GM21367 (cell line): ENCODE results near the gene RASA1.
"Not testable (repeated sequence)": the region's sequence is repeated elsewhere in the genome, so short reads cannot be mapped to it uniquely, and the experiment has no call there.

Source experiments
- ATAC-seq: cut with Tn5 transposase; IDR thresholded peaks from one replicate; pipeline ENCODE4 v1.9.1; 2021; ENCODE audit not compliant: unreplicated experiment

RASA1 gene

DNA sequence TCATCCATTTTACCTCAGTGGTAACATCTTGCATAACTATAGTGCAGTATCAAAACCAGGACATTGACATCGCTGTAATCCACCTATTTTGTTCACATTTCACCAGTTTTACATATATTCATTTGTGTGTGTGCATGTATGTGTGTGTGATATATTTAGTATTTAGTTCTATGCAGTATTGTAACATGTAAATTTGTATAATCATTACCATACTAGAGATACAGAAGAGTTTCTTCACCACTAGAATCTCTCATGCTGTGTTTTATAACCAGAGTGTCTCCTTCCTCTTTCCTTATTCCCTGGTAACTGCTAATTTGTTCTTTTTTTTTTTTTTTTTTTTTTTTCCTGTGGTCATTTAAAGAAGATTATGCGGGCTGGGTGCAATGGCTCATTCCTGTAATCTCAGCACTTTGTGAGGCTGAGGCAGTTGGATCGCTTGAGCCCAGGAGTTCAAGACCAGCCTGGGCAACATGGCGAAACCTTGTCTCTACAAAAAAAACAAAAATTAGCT is 11.0 kb downstream of the RASA1 start:
- ATAC-seq: no peak

DNA sequence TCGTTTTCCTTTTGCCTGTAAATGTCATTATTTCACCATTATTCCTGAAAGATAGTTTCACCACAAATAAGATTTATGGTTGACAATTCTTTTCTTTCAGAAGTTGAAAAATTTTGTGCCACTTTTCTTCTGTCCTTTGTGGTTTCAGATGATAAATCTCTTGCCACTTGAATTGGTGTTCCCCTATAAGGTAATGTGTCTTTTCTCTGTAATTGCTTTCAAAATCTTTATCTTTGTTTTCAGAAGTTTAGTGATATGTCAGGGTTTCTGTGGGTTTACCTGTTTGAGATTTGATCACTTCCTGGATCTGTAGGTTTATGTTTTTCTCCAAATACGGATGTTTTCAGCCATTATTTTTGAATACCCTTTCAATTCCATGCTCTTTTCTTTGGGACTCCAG is 14.6 kb downstream of the RASA1 start:
- no peak for ATAC-seq

DNA sequence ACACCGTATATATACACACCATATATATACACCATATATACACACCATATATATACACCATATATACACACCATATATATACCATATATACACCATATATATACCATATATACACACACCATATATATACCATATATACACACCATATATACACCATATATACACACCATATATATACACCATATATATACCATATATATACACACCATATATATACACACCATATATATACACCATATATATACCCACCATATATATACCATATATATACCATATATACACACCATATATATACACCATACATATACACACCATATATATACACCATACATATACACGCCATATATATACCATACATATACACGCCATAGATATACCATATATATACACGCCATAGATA is 19.6 kb downstream of the RASA1 start:
- ATAC-seq: not testable (repeated sequence)

DNA sequence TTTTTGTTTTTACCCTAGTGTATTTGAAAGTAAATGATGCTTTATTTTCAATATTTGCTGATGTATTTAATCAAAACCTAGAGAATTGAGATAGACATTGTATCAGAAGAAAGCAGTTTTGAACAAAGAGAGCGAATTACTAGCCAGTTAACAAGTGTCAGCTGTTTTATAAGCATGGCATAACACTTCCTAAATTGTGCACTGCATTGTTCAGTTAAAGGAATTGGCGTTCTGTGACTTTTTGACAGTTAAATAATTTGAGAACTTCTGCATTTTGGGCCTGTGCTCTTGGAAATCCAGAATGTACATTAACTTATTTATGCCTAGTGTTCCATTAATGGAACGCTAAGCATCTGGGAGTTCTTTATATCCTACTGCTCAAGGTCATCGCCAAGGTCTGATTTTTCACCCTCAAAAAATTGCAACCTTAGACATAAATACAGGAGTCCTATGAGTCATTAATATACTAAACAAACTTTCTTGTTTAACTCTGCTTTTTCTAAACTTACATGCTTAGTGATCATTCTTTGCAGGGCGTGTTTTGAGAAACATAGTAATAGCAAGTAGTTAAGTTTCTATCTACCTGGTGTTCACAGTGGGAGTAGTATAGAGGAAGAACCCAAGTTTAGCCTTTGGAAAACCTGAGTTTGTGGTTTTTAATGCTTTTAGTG is 31.1 kb downstream of the RASA1 start:
- ATAC-seq: no peak

DNA sequence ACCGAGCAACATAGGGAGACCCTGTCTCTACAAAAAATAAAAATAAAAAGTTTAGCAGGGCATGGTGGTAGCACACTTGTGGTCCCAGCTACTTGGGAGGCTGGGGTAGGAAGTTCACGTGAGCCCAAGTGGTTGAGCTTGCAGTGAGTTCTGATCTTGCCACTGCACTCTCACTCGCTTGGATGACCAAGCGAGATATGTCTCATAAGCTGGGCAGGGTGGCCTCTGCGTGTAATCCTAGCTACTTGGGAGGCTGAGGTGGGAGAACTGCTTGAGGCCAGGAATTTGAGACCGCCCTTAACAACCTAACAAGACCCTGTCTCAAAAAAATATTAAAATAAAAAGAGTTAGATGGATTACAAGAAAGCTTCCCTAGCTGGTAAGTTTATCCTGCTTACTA is 32.5 kb downstream of the RASA1 start:
- ATAC-seq: no peak

DNA sequence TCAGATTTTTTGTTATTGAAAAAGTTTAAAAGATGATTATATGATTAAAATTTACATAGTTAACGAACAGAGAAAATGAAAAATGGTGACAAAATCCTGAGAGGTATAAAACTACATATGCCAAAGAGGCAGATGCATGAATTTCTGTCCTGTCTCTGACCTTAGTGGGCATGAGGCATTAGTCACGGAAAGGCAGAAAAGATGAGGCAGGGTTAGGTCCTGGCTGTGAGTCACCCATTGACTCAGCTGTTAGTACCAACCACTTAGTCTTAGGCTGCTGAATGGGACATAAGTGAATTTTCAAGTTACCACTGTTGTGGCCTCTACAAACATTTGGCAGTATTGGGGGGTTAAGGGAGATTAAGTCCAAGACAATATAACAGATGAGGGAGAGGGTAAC is 33.1 kb downstream of the RASA1 start:
- no peak for ATAC-seq

DNA sequence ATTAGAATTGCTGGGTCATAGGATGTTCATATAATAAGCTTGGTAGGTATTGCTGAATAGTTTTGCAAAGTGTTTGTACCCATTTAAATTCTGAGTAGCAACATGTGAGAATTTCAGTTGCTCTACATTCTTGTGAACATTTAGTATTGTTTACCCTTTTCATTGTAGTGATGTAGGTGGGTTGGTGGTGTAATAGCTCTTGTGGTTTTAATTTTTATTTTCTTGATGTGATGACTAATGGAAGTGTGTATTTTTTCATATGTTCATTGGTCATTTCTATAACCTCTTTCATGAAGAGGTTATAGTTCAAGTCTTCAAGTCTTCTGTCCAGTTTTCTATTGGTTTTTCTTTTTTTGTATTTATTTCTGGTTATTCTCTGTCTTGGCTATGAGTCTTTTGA is 34.4 kb downstream of the RASA1 start:
- ATAC-seq: no peak

DNA sequence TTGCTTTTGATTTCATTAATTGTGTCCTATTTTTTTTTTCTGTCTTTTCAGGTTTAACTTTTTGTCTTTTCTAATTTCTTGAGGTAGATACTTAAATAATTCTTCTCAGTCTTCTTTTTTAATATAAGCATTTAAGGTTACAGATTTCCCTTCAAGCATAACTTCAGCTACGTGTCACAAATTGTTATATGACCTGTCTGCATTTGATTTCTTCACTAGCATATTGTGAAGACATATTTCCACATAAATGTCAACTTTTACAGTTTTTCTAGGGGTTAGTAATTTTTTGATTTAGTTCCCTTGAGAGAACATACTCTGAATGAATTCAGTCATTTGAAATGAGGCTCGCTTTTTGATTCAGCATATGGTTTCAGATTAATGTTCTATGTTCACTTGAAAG is 35.6 kb downstream of the RASA1 start:
- no peak for ATAC-seq

DNA sequence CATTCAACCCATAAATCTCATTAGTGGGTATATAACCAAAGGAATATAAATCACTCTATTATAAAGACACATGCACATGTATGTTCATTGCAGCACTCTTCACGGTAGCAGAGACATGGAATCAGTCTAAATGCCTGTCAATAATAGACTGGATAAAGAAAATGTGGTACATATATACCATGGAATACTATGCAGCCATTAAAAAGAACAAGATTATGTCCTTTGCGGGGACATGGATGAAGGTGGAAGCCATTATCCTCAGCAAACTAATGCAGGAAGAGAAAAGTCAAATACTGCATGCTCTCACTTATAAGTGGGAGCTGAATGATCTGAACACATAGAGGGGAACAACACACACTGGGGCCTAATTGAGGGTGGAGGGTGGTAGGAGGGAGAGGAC is 38.4 kb downstream of the RASA1 start:
- not testable (repeated sequence) for ATAC-seq

DNA sequence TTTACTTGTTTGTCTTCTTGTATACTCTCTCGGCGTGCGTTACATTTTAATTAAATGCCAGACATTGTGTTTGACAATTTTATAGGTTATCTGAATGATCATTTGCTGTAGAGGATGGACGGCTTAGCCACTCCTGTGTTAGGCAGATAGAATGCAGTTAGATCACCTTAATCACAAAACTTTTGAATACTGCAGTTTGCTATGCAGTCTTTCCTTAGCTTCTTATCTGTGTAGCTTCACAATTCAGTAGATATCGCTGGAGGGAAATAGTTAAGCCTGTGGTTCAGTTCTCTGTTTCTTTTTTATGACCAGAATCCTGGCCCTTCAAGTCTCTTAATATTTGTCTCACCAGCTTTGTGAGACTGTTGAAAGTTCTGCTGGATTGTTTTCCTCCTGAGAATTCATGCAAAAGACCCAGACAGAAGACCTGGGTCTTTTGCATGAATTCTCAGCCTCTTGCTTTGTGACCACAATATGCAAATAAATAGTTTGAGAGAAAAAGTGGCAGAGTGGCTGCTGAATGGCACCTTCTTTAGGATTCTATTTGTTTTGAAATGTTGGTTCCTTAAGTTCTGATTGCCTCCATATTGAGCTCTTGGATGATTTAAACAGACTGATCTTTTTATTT is 40.2 kb downstream of the RASA1 start:
- peak; percentile 84 for ATAC-seq

DNA sequence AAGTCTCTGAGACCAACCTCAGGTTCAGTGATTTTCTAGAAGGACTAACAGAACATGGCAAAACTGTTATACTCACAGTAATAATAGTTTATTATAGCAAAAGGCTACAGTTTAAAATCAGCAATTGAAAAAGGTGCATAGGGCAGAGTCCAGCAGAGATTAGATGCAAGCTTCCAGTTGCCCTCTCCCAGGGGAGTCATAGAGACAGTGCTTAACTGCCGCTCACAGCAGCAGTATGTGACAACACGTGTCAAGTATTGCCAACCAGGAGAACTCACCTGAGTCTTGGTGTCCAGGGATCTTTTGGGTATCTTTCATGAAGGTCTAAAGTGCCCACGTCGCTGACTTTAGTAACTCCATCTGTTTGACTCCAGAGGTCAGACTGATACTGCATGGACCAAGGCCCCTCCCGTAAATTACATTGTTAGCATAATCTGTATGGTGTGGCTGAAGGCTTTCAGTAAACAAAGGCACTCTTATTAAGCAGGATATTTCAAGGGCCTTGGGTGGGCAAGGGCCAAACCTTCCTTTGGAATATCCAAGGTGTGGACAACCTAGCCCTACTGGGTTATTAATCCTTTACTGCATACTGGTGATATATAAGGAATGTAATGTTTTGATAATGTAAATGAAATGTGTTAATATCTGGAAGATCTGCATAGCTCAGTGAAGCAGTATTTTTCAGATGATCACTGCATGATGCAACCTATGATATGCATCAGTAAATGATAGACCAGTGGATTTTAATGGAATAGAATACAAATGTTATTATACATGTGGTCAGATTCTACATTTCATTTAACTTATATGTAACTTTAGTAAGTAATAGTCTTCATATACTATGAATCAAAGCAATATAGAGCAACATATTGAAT is 44.0 kb downstream of the RASA1 start:
- no peak for ATAC-seq

DNA sequence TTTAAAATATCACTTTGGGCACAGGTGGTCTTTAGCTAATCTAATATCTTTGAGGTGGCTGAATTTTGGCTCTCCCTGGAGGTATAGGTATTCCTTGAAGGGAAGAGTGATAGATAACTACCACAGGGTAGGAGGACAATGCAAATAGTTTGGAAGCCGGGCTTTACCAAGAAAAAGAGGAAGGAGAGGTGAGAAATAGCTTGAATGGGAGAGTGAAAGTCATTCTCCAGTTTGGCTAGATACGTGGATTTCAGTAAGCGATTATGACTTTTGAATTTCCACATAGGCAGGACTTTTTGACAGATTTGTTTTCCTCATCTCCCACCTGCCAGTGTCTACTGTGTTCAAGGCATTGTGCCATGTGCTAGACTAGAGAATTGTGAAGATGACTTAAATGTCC is 45.5 kb downstream of the RASA1 start:
- ATAC-seq: no peak

DNA sequence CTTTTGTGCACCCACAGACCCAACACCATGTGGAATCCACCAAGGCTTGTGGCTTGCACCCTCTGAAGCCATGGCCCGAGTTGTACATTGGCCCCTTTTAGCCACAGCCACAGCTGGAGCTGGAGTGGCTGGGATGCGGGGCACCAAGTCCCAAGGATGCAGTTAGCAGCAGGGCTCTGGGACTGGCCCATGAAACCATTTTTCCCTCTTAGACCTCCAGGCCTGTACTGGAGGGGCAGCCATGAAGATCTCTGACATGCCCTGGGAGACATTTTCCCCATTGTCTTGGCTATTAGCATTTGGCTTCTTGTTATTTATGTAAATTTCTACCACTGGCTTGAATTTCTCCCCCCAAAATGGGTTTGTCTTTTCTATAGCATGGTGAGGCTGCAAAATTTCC is 51.8 kb downstream of the RASA1 start:
- ATAC-seq: no peak

DNA sequence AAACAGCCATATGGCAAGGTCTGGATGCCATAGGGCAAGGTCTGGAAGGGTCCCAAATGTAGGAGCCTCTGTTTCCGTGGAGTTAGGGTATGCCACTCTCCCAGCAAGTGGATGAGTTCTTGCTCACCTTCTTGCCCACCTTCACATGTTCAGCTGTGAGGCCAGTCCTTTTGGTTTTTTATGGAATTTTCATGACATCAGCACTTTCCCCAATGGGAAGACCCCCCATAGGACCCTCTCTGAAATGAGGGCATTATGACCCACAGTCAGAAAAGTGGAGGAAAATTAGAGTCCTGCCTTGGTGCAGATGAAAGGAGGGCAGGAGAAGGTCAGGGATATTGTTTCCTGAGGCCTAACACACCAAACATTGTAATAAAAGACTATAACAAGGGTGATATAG is 53.9 kb downstream of the RASA1 start:
- ATAC-seq: no peak

DNA sequence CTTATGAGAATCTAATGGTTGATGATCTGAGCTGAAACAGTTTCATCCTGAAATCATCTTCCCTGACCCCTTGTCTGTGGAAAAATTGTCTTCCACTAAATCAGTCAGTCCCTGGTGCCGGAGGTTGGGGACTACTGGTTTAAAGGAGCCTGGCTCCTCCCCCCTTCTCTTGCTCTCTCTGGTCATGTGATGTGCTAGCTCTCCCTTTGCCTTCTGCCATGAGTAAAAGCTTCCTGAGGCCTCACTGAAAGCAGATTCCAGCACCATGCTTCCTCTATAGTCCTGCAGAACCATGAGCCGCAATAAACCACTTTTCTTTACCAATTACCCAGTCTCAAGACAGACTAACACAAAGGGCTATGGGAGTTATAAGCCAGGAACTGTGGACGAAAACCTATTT is 54.7 kb downstream of the RASA1 start:
- ATAC-seq: no peak

DNA sequence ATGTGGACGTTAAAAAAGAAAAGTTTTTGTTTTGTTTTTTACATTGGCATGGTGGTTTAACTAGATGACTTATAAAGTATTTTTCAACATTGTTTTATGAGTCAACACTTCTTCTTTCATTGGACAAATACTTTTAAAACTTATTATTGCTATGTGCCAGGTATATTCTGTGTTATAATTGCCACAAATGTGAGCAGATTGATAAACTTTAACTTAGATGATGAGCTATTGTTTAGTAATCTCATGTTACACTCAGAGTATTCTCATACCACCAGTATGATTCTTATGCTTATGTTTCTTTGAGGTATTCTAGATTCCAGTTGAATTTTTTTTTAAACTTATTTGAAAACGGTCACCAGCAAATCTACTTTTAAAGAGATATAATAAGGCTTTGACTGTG is 60.3 kb downstream of the RASA1 start:
- ATAC-seq: no peak

DNA sequence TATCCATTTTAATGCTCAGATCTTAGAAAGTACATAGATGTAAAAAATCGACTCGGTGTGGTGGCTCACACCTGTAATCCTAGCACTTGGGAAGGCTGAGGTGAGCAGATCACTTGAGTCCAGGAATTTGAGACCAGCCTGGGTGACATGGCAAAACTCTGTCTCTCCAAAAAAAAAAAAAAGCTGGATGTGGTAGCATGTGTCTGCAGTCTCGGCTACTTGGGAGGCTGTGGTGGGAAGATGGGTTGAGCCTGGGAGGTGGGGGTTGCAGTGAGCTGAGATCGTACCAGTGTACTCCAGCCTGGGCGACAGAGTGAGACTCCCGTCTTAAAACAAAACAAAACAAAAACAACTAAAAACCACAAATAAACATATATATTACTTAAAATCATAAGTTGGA is 61.4 kb downstream of the RASA1 start:
- no peak for ATAC-seq

DNA sequence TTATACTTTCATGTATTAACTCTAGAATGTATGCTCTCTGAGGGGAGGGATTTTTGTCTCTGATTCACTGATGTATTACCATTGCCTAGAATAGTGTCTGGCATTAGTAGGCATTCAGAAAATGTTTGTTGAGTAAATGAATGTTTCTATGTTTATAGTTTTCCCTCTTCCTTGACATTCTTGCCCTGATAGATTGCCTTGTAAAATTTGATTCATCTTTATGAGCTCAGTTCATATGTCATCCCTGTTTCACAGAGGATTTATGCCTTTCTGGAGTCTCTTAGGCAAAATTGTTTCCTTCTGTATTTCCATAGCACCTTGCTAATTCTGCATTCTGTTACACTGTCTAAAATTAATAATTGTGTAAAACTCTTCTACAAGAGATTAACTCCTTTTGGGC is 72.3 kb downstream of the RASA1 start:
- ATAC-seq: no peak

DNA sequence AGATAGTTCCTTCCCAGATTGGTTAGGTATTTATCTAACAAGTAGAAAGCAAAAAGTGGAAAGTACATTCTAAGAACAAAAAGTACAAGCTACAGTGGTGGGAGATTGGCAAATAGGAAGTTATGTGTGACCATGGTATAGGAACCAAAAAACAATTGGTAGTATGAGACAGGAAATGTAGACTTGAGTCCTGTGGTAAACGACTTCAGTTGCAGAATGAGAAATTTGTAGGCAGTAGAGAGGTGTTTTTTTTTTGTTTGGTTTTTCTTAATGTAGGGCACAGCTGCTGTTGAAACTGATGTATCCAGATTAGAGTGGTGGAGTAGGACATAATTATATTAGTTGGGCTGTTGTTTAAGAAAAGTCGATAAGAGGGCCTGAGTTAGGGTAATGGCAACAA is 73.0 kb downstream of the RASA1 start:
- peak; percentile 99 for ATAC-seq

DNA sequence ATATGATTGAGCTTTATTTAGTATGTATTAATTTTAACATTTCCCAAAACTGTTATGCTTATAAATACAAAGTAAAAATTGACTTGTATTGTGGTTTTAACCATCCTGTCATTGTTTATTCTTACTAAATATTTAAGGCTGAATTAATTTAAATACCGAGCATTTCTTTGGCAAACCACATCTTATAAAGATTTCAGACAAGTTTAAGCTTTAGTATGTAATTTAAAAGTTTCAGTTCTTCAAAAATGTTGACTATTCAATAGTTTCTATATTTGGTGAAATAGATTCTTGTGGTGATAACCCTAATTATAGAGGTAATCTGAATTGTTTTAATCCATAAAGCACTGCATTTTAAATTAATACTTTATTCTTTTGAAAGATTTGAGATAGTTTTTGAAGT is 79.6 kb downstream of the RASA1 start:
- no peak for ATAC-seq

DNA sequence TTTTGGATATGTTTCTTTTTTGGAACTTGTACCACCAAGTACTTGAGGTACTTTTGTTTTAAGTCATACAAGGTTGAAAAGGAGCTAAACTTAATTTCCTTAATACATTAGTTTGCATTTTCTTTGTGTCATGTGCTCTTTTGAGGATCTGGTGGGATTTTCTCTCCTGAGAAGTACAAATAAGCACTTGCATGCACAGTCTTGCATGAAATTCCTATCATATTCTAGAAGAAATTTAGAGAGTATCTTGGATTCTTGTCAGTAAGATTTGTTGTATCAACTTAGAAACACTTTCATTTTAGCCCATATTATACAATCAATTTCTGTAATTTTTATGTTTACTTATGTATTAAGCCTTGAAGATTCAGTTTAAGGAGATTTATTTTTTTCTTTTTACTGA is 80.2 kb downstream of the RASA1 start:
- no peak for ATAC-seq

DNA sequence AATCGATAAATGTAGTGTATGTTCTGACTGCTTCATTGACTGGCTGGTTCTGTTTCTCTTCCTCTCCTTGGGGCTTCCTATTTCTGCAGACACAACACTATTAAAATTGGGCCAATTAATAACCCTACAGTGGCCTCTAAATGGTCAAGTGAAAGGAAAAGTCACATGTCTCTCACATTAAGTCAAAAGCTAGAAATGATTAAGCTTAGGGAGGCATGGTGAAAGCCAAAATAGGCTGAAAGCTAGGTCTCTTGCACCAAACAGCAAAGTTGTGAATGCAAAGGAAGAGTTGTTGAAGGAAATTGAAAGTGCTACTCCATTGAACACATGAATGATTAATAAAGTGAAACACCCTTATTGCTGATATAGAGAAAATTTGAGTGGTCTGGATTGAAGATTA is 86.8 kb downstream of the RASA1 start:
- peak; percentile 56 for ATAC-seq
